Right atrium auricular region (tissue), 2 donors: ENCODE measurements around the gene TBC1D22B. TPM values are rescaled to one million over a fixed set of nuclear protein-coding genes. Genes with fewer than 3 reads are reported as not detected.
A peak's percentile ranks its signal among the peaks of the same experiment; 100 is the strongest.

Experiments
- DNase-seq: peaks from one replicate; pipeline ENCODE4 v3.0.0-alpha.2; 2019; ENCODE audit warnings: low spot score
- H3K27ac ChIP-seq, 2 donors: fragments of 200-600 bp; sonication (generic); 1 replicate in 1 of 2; 2 replicates in 1 of 2; pipeline ENCODE4 v1.5.1; 2016 to 2019
- H3K27me3 ChIP-seq, 2 donors: fragments of 200-600 bp; sonication (generic); one replicate each; pipeline versions ENCODE4 v1.5.1 to v1.6.0; 2017 to 2019
- H3K36me3 ChIP-seq: fragments of 200-600 bp; sonication (generic); one replicate; pipeline ENCODE4 v1.5.1; 2016
- H3K4me1 ChIP-seq, 2 donors: fragments of 200-600 bp; sonication (generic); one replicate each; pipeline versions ENCODE4 v1.5.1 to v1.6.0; 2017 to 2019
- H3K4me3 ChIP-seq, 2 donors: fragments of 200-600 bp; sonication (generic); 1 replicate in 1 of 2; 2 replicates in 1 of 2; pipeline ENCODE4 v1.5.1; 2017 to 2019; ENCODE audit warnings: mild to moderate bottlenecking in 1 of 2, moderate library complexity in 1 of 2
- H3K9me3 ChIP-seq, 2 donors: fragments of 200-600 bp; sonication (generic); one replicate each; pipeline ENCODE4 v1.5.1; 2019
- CTCF ChIP-seq, 2 donors: fragments of 200-600 bp; sonication (generic); IDR thresholded peaks; one replicate each; pipeline ENCODE4 v1.5.1; 2019; ENCODE audit warnings: antibody characterized with exemption in 2 of 2
- total RNA-seq, 2 donors: library from RNA; depleted of rRNA; stranded (reverse); fragments of >200 nt; gene quantifications; one replicate each; pipeline ENCODE4 v1.1.0, GENCODE V29; 2016

Gene TBC1D22B
- total RNA-seq, 2 donors from 2014 or later: 7.5 to 9.8 TPM

- TF ChIP-seq CTCF (IDR thresholded peaks at IDR 0.05): no peak
- Histone ChIP-seq H3K4me1 (peaks cover 0 to 23% of the 10 kb centered on the region in 2 donors), H3K27me3 (no peaks in the 10 kb centered on the region), H3K9me3 (no peaks in the 10 kb centered on the region), H3K27ac (no peak overlapping the region), H3K36me3 (no peaks in the 10 kb centered on the region), H3K4me3 (no peak overlapping the region)
- no peak for DNase-seq
These were observed 20.7 kb upstream of the TBC1D22B start for GRCh38 chr6:37236921-37237320.

GRCh38 chr6:37237789-37238188 is 19.8 kb upstream of the TBC1D22B start:
- peaks cover 0 to 31% of the 10 kb centered on the region in 2 donors for H3K4me1 ChIP-seq
- no peaks in the 10 kb centered on the region for H3K9me3 ChIP-seq
- no peak overlapping the region for H3K27ac ChIP-seq
- TF ChIP-seq CTCF (IDR thresholded peaks at IDR 0.05): no peak
- no peaks in the 10 kb centered on the region for H3K27me3 ChIP-seq
- H3K4me3 ChIP-seq: no peak overlapping the region
- DNase-seq: no peak
- H3K36me3 ChIP-seq: no peaks in the 10 kb centered on the region

GRCh38 chr6:37238381-37238780 is 19.2 kb upstream of the TBC1D22B start:
- Histone ChIP-seq H3K27me3 (no peaks in the 10 kb centered on the region), H3K9me3 (no peaks in the 10 kb centered on the region), H3K4me1 (peaks cover 0 to 36% of the 10 kb centered on the region in 2 donors), H3K4me3 (no peak overlapping the region), H3K36me3 (no peaks in the 10 kb centered on the region), H3K27ac (no peak overlapping the region)
- no peak for DNase-seq
- no peak for TF ChIP-seq CTCF (IDR thresholded peaks at IDR 0.05)

- DNase-seq: no peak
- Histone ChIP-seq H3K27me3 (no peaks in the 10 kb centered on the region), H3K27ac (peak overlapping the region; percentile 74 to 92), H3K36me3 (no peaks in the 10 kb centered on the region), H3K4me1 (peaks cover 0 to 48% of the 10 kb centered on the region in 2 donors), H3K4me3 (no peak overlapping the region), H3K9me3 (no peaks in the 10 kb centered on the region)
- TF ChIP-seq CTCF (IDR thresholded peaks at IDR 0.05): no peak
These were observed 18.0 kb upstream of the TBC1D22B start for GRCh38 chr6:37239526-37239925.

- Histone ChIP-seq H3K27ac (peak overlapping the region; percentile 74 to 92), H3K36me3 (no peaks in the 10 kb centered on the region), H3K9me3 (no peaks in the 10 kb centered on the region), H3K27me3 (no peaks in the 10 kb centered on the region), H3K4me3 (no peak overlapping the region), H3K4me1 (peaks cover 0 to 51% of the 10 kb centered on the region in 2 donors)
- no peak for TF ChIP-seq CTCF (IDR thresholded peaks at IDR 0.05)
- DNase-seq: peak; percentile 97
These were observed 17.4 kb upstream of the TBC1D22B start for GRCh38 chr6:37239950-37240713.

GRCh38 chr6:37241131-37241530 is 16.4 kb upstream of the TBC1D22B start:
- no peaks in the 10 kb centered on the region for H3K27me3 ChIP-seq
- H3K4me1 ChIP-seq: peaks cover 0 to 59% of the 10 kb centered on the region in 2 donors
- H3K36me3 ChIP-seq: no peaks in the 10 kb centered on the region
- no peaks in the 10 kb centered on the region for H3K9me3 ChIP-seq
- peak overlapping the region; percentile 85 to 92 for H3K27ac ChIP-seq
- no peak for TF ChIP-seq CTCF (IDR thresholded peaks at IDR 0.05)
- no peak overlapping the region for H3K4me3 ChIP-seq
- no peak for DNase-seq
